ENCODE results near the gene USP21. TPM values are rescaled to one million over a fixed set of nuclear protein-coding genes. Genes with fewer than 3 reads are reported as not detected.

Gene USP21
- polyA plus RNA-seq, 1 donor from 2014 or later = 20.2 TPM

- no peak overlapping the region for H3K4me2 ChIP-seq (ENCODE audit: low read length)
- no peak overlapping the region for H2AFZ ChIP-seq (ENCODE audit: low read depth, low read length)
- no peaks in the 10 kb centered on the region for H4K20me1 ChIP-seq (ENCODE audit: insufficient read depth)
- H3K9ac ChIP-seq (ENCODE audit: low read length) = no peak overlapping the region
- no peaks in the 10 kb centered on the region for H3K9me2 ChIP-seq (ENCODE audit: insufficient read depth, low read length)
- H3K27me3 ChIP-seq (ENCODE audit: insufficient read depth, low read depth, low read length) = no peaks in the 10 kb centered on the region
- no peak overlapping the region for H3K4me3 ChIP-seq (ENCODE audit: low read length)
- no peaks in the 10 kb centered on the region for H3K36me3 ChIP-seq (ENCODE audit: insufficient read depth, low read length)
- no peaks in the 10 kb centered on the region for H3K9me3 ChIP-seq (ENCODE audit: low read length)
- TF ChIP-seq REST (IDR thresholded peaks at IDR 0.05; ENCODE audit: borderline replicate concordance) (no peak), CTCF (IDR thresholded peaks at IDR 0.05; ENCODE audit: poor library complexity, severe bottlenecking) (no peak), POLR2AphosphoS5 (IDR thresholded peaks at IDR 0.05) (no peak), TAF1 (IDR thresholded peaks at IDR 0.05; ENCODE audit: low read depth) (no peak), EZH2 (IDR thresholded peaks at IDR 0.05; ENCODE audit: borderline replicate concordance, insufficient read depth, low read length, poor library complexity, severe bottlenecking) (no peak)
- no peaks in the 10 kb centered on the region for H3F3A ChIP-seq (ENCODE audit: insufficient read depth, low read length, poor library complexity, severe bottlenecking)
- H3K27ac ChIP-seq (ENCODE audit: low read length) = no peak overlapping the region
- no peaks in the 10 kb centered on the region for H3K79me2 ChIP-seq (replicated peaks; ENCODE audit: insufficient read depth, low read length)
Measured at GRCh38 chr1:161185732-161186311, 26.5 kb downstream of the USP21 start.

GRCh38 chr1:161187311-161187710 is 28.0 kb downstream of the USP21 start:
- TF ChIP-seq EP300 (conservative IDR thresholded peaks at IDR 0.05; ENCODE audit: poor library complexity, severe bottlenecking) = no peak
- no peak for TF ChIP-seq MXI1 (conservative IDR thresholded peaks at IDR 0.05; ENCODE audit: poor library complexity, severe bottlenecking)
- no peak for TF ChIP-seq CTCF (IDR thresholded peaks at IDR 0.05; ENCODE audit: poor library complexity, severe bottlenecking)
- no peak for TF ChIP-seq TAF1 (IDR thresholded peaks at IDR 0.05; ENCODE audit: low read depth)
- no peak for TF ChIP-seq SMC3 (conservative IDR thresholded peaks at IDR 0.05; ENCODE audit: poor library complexity)
- TF ChIP-seq REST (IDR thresholded peaks at IDR 0.05; ENCODE audit: borderline replicate concordance) = no peak
- TF ChIP-seq RAD21 (conservative IDR thresholded peaks at IDR 0.05) = no peak
- TF ChIP-seq POLR2AphosphoS5 (IDR thresholded peaks at IDR 0.05) = no peak
- TF ChIP-seq EZH2 (IDR thresholded peaks at IDR 0.05; ENCODE audit: borderline replicate concordance, insufficient read depth, low read length, poor library complexity, severe bottlenecking) = no peak
- no peak overlapping the region for H3K27ac ChIP-seq (ENCODE audit: low read length)
- no peaks in the 10 kb centered on the region for H3K79me2 ChIP-seq (replicated peaks; ENCODE audit: insufficient read depth, low read length)
- no peak overlapping the region for H2AFZ ChIP-seq (ENCODE audit: low read depth, low read length)
- H3K4me3 ChIP-seq (ENCODE audit: low read length) = no peak overlapping the region
- no peaks in the 10 kb centered on the region for H3K36me3 ChIP-seq (ENCODE audit: insufficient read depth, low read length)
- H3K9ac ChIP-seq (ENCODE audit: low read length) = no peak overlapping the region
- H3F3A ChIP-seq (ENCODE audit: insufficient read depth, low read length, poor library complexity, severe bottlenecking) = no peaks in the 10 kb centered on the region
- no peak overlapping the region for H3K4me2 ChIP-seq (ENCODE audit: low read length)
- no peaks in the 10 kb centered on the region for H4K20me1 ChIP-seq (ENCODE audit: insufficient read depth)
- H3K9me3 ChIP-seq (ENCODE audit: low read length) = no peaks in the 10 kb centered on the region
- H3K9me2 ChIP-seq (ENCODE audit: insufficient read depth, low read length) = no peaks in the 10 kb centered on the region
- H3K27me3 ChIP-seq (ENCODE audit: insufficient read depth, low read depth, low read length) = no peaks in the 10 kb centered on the region

Measured in neural cell (in vitro differentiated cells).